Mammary epithelial cell (primary cell): ENCODE measurements around the gene VSIG10L.

Experiments
- CTCF ChIP-seq, 2 donors: IDR thresholded peaks in 1 of 2; conservative IDR thresholded peaks in 1 of 2; 2 replicates each; pipeline ENCODE4 v1.5.1; 2011 to 2012; ENCODE audit warnings: inconsistent platforms in 2 of 2, low read length in 2 of 2, mild to moderate bottlenecking in 2 of 2, control low read depth in 1 of 2, low read depth in 1 of 2; ENCODE audit not compliant: insufficient read depth in 1 of 2; ENCODE audit errors: extremely low read depth in 1 of 2
- EZH2 ChIP-seq: IDR thresholded peaks from 2 replicates; pipeline ENCODE4 v1.6.1; 2012; ENCODE audit warnings: low read length, inconsistent platforms, borderline replicate concordance

DNA sequence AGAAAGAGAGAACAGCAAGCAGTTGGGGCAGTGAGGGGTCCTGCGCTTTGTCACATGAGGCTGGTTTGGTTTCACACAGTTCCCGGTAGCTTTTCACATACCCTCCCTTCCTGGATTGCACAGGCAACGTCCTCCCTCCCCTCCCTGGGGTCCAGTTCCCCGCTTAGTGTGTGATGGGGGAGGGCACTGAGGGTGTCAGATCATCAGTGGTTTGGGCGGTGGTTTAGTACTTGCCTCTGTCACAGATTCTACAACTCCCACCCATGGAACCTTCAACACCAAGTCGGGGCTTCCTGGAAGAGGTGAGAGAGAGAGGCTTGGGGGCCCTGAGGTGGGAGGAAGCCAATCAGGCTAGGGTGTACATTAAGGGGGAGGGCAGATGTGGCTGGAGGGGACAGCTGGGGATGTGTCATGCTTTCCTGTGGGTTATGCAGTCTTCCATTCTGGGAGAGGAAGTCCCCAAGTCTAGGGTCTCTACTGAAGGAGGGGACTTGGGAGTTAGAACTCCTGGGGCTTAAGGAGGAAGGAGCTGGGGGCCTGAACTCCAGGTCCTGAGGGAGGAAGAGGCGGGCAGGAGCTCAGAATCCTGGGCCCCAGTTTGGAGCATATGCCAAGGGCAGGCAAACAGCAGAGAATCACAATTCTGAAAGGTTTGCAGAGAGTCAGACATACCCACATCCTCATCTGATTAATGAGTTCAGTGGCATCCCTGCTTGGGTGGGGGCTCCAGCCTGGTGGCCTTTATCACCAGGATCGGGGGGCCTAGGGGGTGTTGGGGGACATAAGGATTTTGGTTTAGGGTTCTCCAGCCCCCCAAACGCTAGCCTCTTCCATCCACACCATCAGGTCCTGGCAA is 30.9 kb upstream of the VSIG10L start, which contains the start of gene NKG7:
- TF ChIP-seq CTCF (conservative IDR thresholded peaks at IDR 0.05 in 1 of 2, IDR thresholded peaks at IDR 0.05 in 1 of 2; ENCODE audit: extremely low read depth in 1 of 2, insufficient read depth in 1 of 2, low read depth in 1 of 2, low read length in 2 of 2) = no peak
- TF ChIP-seq EZH2 = no peak
